Measurements from ENCODE around the gene MRPL1.

DNA sequence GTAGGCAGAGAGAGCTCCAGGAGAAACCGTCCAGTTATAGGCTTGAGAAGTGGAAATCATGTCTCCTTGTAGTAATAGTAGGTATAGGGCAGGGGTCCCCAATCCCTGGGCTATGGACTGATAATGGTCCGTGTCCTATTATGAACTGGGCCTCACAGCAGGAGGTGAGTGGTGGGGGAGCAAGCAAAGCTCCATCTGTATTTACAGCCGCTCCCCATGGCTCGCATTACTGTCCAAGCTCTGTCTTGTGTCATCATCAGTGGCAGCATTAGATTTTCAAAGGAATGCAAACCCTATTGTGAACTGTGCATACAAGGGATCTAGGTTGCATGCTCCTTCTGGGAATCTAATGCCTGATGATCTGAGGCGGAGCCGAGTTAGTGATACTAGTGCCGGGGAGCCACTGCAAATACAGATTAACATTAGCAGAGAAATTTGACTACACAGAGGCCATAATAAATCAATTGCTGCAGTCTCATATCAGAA, 67.6 kb downstream of the MRPL1 start:
- TF ChIP-seq, protein P1, sequence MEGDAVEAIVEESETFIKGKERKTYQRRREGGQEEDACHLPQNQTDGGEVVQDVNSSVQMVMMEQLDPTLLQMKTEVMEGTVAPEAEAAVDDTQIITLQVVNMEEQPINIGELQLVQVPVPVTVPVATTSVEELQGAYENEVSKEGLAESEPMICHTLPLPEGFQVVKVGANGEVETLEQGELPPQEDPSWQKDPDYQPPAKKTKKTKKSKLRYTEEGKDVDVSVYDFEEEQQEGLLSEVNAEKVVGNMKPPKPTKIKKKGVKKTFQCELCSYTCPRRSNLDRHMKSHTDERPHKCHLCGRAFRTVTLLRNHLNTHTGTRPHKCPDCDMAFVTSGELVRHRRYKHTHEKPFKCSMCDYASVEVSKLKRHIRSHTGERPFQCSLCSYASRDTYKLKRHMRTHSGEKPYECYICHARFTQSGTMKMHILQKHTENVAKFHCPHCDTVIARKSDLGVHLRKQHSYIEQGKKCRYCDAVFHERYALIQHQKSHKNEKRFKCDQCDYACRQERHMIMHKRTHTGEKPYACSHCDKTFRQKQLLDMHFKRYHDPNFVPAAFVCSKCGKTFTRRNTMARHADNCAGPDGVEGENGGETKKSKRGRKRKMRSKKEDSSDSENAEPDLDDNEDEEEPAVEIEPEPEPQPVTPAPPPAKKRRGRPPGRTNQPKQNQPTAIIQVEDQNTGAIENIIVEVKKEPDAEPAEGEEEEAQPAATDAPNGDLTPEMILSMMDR (IDR thresholded peaks at IDR 0.05; ENCODE audit: low read depth, low read length, missing input control), result no peak
- TF ChIP-seq MAX (IDR thresholded peaks at IDR 0.05) (no peak), TAF1 (conservative IDR thresholded peaks at IDR 0.05) (no peak), ZBTB33 (IDR thresholded peaks at IDR 0.05) (no peak), JUND (IDR thresholded peaks at IDR 0.05) (no peak), FOXA1 (IDR thresholded peaks at IDR 0.05) (no peak), RAD21 (IDR thresholded peaks at IDR 0.05) (no peak), EGR1 (IDR thresholded peaks at IDR 0.05; ENCODE audit: low read depth in 2 of 2) (no peak), HNF4G (IDR thresholded peaks at IDR 0.05) (no peak), SP1 (IDR thresholded peaks at IDR 0.05) (no peak)
- TF ChIP-seq, protein P2, sequence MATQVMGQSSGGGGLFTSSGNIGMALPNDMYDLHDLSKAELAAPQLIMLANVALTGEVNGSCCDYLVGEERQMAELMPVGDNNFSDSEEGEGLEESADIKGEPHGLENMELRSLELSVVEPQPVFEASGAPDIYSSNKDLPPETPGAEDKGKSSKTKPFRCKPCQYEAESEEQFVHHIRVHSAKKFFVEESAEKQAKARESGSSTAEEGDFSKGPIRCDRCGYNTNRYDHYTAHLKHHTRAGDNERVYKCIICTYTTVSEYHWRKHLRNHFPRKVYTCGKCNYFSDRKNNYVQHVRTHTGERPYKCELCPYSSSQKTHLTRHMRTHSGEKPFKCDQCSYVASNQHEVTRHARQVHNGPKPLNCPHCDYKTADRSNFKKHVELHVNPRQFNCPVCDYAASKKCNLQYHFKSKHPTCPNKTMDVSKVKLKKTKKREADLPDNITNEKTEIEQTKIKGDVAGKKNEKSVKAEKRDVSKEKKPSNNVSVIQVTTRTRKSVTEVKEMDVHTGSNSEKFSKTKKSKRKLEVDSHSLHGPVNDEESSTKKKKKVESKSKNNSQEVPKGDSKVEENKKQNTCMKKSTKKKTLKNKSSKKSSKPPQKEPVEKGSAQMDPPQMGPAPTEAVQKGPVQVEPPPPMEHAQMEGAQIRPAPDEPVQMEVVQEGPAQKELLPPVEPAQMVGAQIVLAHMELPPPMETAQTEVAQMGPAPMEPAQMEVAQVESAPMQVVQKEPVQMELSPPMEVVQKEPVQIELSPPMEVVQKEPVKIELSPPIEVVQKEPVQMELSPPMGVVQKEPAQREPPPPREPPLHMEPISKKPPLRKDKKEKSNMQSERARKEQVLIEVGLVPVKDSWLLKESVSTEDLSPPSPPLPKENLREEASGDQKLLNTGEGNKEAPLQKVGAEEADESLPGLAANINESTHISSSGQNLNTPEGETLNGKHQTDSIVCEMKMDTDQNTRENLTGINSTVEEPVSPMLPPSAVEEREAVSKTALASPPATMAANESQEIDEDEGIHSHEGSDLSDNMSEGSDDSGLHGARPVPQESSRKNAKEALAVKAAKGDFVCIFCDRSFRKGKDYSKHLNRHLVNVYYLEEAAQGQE (IDR thresholded peaks at IDR 0.05), result no peak
